Activated naive CD8-positive, alpha-beta T cell treated with anti-CD3 and anti-CD28 coated beads, Interleukin-2, amount 10 ng/mL, durations not matched to agents 7 days and 5 days (primary cell): ENCODE data around the gene CLN6. TPM values are rescaled to one million over a fixed set of nuclear protein-coding genes. Genes with fewer than 3 reads are reported as not detected.

Experiments
- ATAC-seq: fragments of 150-1000 bp; cut with Tn5 transposase; one replicate; pipeline ENCODE4 v1.10.0; 2021; ENCODE audit warnings: low read depth, moderate library complexity
- POLR2A ChIA-PET: fragments of 350-600 bp; sonication (Branson Sonifier 250); formaldehyde crosslinking; loops from one replicate; lab custom pipeline; 2021; ENCODE audit warnings: antibody characterized with exemption; lab: Charles Lee
- DNase-seq: peaks from one replicate; pipeline ENCODE4 v3.0.0; 2021
- H3K27ac Mint-ChIP-seq: one replicate; pipeline ENCODE4 v1.8.0; 2022; ENCODE audit warnings: mild to moderate bottlenecking, mixed read lengths
- H3K27me3 Mint-ChIP-seq: one replicate; pipeline ENCODE4 v1.8.0; 2022; ENCODE audit warnings: mild to moderate bottlenecking, moderate library complexity, mixed read lengths
- H3K36me3 Mint-ChIP-seq: one replicate; pipeline ENCODE4 v1.8.0; 2021; ENCODE audit warnings: mild to moderate bottlenecking, mixed read lengths
- H3K4me1 Mint-ChIP-seq: one replicate; pipeline ENCODE4 v1.8.0; 2021; ENCODE audit warnings: mixed read lengths
- H3K4me3 Mint-ChIP-seq: one replicate; pipeline ENCODE4 v1.8.0; 2022; ENCODE audit warnings: mild to moderate bottlenecking, moderate library complexity, mixed read lengths
- H3K9me3 Mint-ChIP-seq: one replicate; pipeline ENCODE4 v1.8.0; 2021; ENCODE audit warnings: mixed read lengths
- total RNA-seq, 2 experiments: library from RNA; stranded (reverse); gene quantifications; one replicate each; pipeline ENCODE4 v1.2.3, GENCODE V29; 2021

CLN6 gene
- total RNA-seq, 2 experiments from 2014 or later = 38.4 to 42.1 TPM

- Mint-ChIP-seq H3K27me3 (peaks cover 45% of the 10 kb centered on the region), H3K36me3 (no peaks in the 10 kb centered on the region), H3K4me3 (no peak overlapping the region), H3K27ac (no peak overlapping the region), H3K9me3 (no peaks in the 10 kb centered on the region), H3K4me1 (no peaks in the 10 kb centered on the region)
- POLR2A ChIA-PET = interaction anchor here (1.5 kb wide), 1 partner anchor 12 kb away, joined by 3 read pairs; the partner anchor contains the start of gene FEM1B
- DNase-seq (no peak), ATAC-seq (no peak)
Measured at GRCh38 chr15:68265674-68266073, 36.1 kb upstream of the CLN6 start.

GRCh38 chr15:68265081-68265480, 35.6 kb upstream of the CLN6 start:
- POLR2A ChIA-PET = interaction anchor here (1.5 kb wide), 1 partner anchor 12 kb away, joined by 3 read pairs; the partner anchor contains the start of gene FEM1B
- no peaks in the 10 kb centered on the region for H3K4me1 Mint-ChIP-seq
- no peak for DNase-seq

GRCh38 chr15:68264282-68264681, 34.8 kb upstream of the CLN6 start:
- H3K4me3 Mint-ChIP-seq = no peak overlapping the region
- peaks cover 43% of the 10 kb centered on the region for H3K27me3 Mint-ChIP-seq
- no peaks in the 10 kb centered on the region for H3K4me1 Mint-ChIP-seq
- H3K27ac Mint-ChIP-seq = no peak overlapping the region
- POLR2A ChIA-PET = interaction anchor here (1.5 kb wide), 1 partner anchor 13 kb away, joined by 3 read pairs; the partner anchor contains the start of gene FEM1B
- no peaks in the 10 kb centered on the region for H3K36me3 Mint-ChIP-seq
- ATAC-seq (no peak), DNase-seq (no peak)
- H3K9me3 Mint-ChIP-seq = no peaks in the 10 kb centered on the region

More at GRCh38 chr15:68265081-68265480, 35.6 kb upstream of the CLN6 start:
- ATAC-seq = no peak
- Mint-ChIP-seq H3K4me3 (no peak overlapping the region), H3K36me3 (no peaks in the 10 kb centered on the region), H3K27me3 (peaks cover 45% of the 10 kb centered on the region), H3K27ac (no peak overlapping the region), H3K9me3 (no peaks in the 10 kb centered on the region)

- H3K4me3 Mint-ChIP-seq = no peak overlapping the region
- POLR2A ChIA-PET = interaction anchor here (1.3 kb wide), 1 partner anchor 15 kb away, joined by 3 read pairs; the partner anchor contains the start of gene FEM1B
- ATAC-seq = no peak
- H3K4me1 Mint-ChIP-seq = peaks cover 4% of the 10 kb centered on the region
- no peaks in the 10 kb centered on the region for H3K36me3 Mint-ChIP-seq
- H3K9me3 Mint-ChIP-seq = no peaks in the 10 kb centered on the region
- no peak for DNase-seq
- H3K27me3 Mint-ChIP-seq = peaks cover 35% of the 10 kb centered on the region
- no peak overlapping the region for H3K27ac Mint-ChIP-seq
Measured at GRCh38 chr15:68262514-68263356, 33.2 kb upstream of the CLN6 start.

- no peak overlapping the region for H3K27ac Mint-ChIP-seq
- H3K36me3 Mint-ChIP-seq = no peaks in the 10 kb centered on the region
- peaks cover 4% of the 10 kb centered on the region for H3K4me1 Mint-ChIP-seq
- H3K27me3 Mint-ChIP-seq = peaks cover 29% of the 10 kb centered on the region
- POLR2A ChIA-PET = interaction anchor here (1.3 kb wide), 1 partner anchor 16 kb away, joined by 3 read pairs; the partner anchor contains the start of gene FEM1B
- no peaks in the 10 kb centered on the region for H3K9me3 Mint-ChIP-seq
- H3K4me3 Mint-ChIP-seq = no peak overlapping the region
- DNase-seq (no peak), ATAC-seq (no peak)
Measured at GRCh38 chr15:68261980-68262379, 32.5 kb upstream of the CLN6 start.

- Mint-ChIP-seq H3K4me1 (peaks cover 4% of the 10 kb centered on the region), H3K4me3 (no peak overlapping the region), H3K36me3 (no peaks in the 10 kb centered on the region), H3K9me3 (no peaks in the 10 kb centered on the region), H3K27me3 (peaks cover 28% of the 10 kb centered on the region), H3K27ac (no peak overlapping the region)
- DNase-seq (no peak), ATAC-seq (no peak)
- POLR2A ChIA-PET = interaction anchor here (1.3 kb wide), 1 partner anchor 17 kb away, joined by 3 read pairs; the partner anchor contains the start of gene FEM1B
Measured at GRCh38 chr15:68261241-68261640, 31.7 kb upstream of the CLN6 start.

- DNase-seq (no peak), ATAC-seq (no peak)
- H3K9me3 Mint-ChIP-seq = no peaks in the 10 kb centered on the region
- H3K4me1 Mint-ChIP-seq = peaks cover 6% of the 10 kb centered on the region
- H3K4me3 Mint-ChIP-seq = no peak overlapping the region
- no peak overlapping the region for H3K27ac Mint-ChIP-seq
- peaks cover 33% of the 10 kb centered on the region for H3K27me3 Mint-ChIP-seq
- POLR2A ChIA-PET = interaction anchor here (0.6 to 1.8 kb wide), 2 partner anchors 9 to 18 kb away, joined by 4 to 6 read pairs; partner anchors contain the start of gene FEM1B
- no peaks in the 10 kb centered on the region for H3K36me3 Mint-ChIP-seq
Measured at GRCh38 chr15:68259883-68260282, 30.4 kb upstream of the CLN6 start.

- H3K27me3 Mint-ChIP-seq = peaks cover 24% of the 10 kb centered on the region
- POLR2A ChIA-PET = interaction anchor here (0.6 to 1.8 kb wide), 2 partner anchors 19 to 22 kb away, joined by 3 to 6 read pairs; partner anchors contain the start of gene FEM1B
- H3K36me3 Mint-ChIP-seq = no peaks in the 10 kb centered on the region
- no peak overlapping the region for H3K27ac Mint-ChIP-seq
- DNase-seq (no peak), ATAC-seq (peak; percentile 58)
- no peaks in the 10 kb centered on the region for H3K9me3 Mint-ChIP-seq
- peaks cover 6% of the 10 kb centered on the region for H3K4me1 Mint-ChIP-seq
- H3K4me3 Mint-ChIP-seq = no peak overlapping the region
Measured at GRCh38 chr15:68258692-68259091, 29.2 kb upstream of the CLN6 start.

- POLR2A ChIA-PET = interaction anchor here (0.8 to 1.1 kb wide), 2 partner anchors 21 to 50 kb away, joined by 3 to 11 read pairs; partner anchors contain the start of gene FEM1B
- DNase-seq = peak; percentile 74
- Mint-ChIP-seq H3K36me3 (no peaks in the 10 kb centered on the region), H3K27me3 (peaks cover 25% of the 10 kb centered on the region), H3K27ac (peak overlapping the region; percentile 60), H3K4me1 (peaks cover 6% of the 10 kb centered on the region), H3K9me3 (no peaks in the 10 kb centered on the region), H3K4me3 (peak overlapping the region; percentile 65)
- ATAC-seq = peak; percentile 66
Measured at GRCh38 chr15:68256675-68257450, 27.3 kb upstream of the CLN6 start.

- H3K27ac Mint-ChIP-seq = no peak overlapping the region
- no peaks in the 10 kb centered on the region for H3K9me3 Mint-ChIP-seq
- peaks cover 3% of the 10 kb centered on the region for H3K4me1 Mint-ChIP-seq
- no peak overlapping the region for H3K4me3 Mint-ChIP-seq
- H3K36me3 Mint-ChIP-seq = no peaks in the 10 kb centered on the region
- peak; percentile 34 for ATAC-seq
- POLR2A ChIA-PET = interaction anchor here (1.3 to 1.8 kb wide), 3 partner anchors 25 to 53 kb away, joined by 5 to 18 read pairs (median 8); partner anchors contain the start of gene FEM1B
- DNase-seq = no peak
- H3K27me3 Mint-ChIP-seq = peaks cover 36% of the 10 kb centered on the region
Measured at GRCh38 chr15:68252925-68253534, 23.5 kb upstream of the CLN6 start.

GRCh38 chr15:68249058-68249713, 19.7 kb upstream of the CLN6 start:
- H3K27me3 Mint-ChIP-seq = peaks cover 33% of the 10 kb centered on the region
- peaks cover 3% of the 10 kb centered on the region for H3K36me3 Mint-ChIP-seq
- ATAC-seq (no peak), DNase-seq (no peak)
- H3K27ac Mint-ChIP-seq = no peak overlapping the region
- H3K4me1 Mint-ChIP-seq = no peaks in the 10 kb centered on the region
- peaks cover 3% of the 10 kb centered on the region for H3K9me3 Mint-ChIP-seq
- no peak overlapping the region for H3K4me3 Mint-ChIP-seq
- POLR2A ChIA-PET = no interaction called here

GRCh38 chr15:68244235-68244634, 14.7 kb upstream of the CLN6 start:
- H3K4me3 Mint-ChIP-seq = no peak overlapping the region
- H3K36me3 Mint-ChIP-seq = peaks cover 5% of the 10 kb centered on the region
- peaks cover 30% of the 10 kb centered on the region for H3K27me3 Mint-ChIP-seq
- ATAC-seq (no peak), DNase-seq (no peak)
- no peak overlapping the region for H3K27ac Mint-ChIP-seq
- POLR2A ChIA-PET = no interaction called here
- no peaks in the 10 kb centered on the region for H3K4me1 Mint-ChIP-seq
- H3K9me3 Mint-ChIP-seq = peaks cover 11% of the 10 kb centered on the region
